Caco-2 (cell line): ENCODE data around the gene KSR2. TPM values are rescaled to one million over a fixed set of nuclear protein-coding genes. Genes with fewer than 3 reads are reported as not detected.

Source experiments
- BruUV-seq: library from RNA; stranded (reverse); fragments of 400-500 nt; replicated peaks from 2 replicates; lab custom pipeline; 2021; lab: Mats Ljungman, UMichigan
- CTCF ChIA-PET: fragments of 300-600 bp; sonication (Branson Sonifier 250); formaldehyde crosslinking; loops from one replicate; lab custom pipeline; 2022; ENCODE audit warnings: antibody characterized with exemption; lab: Charles Lee
- POLR2A ChIA-PET: fragments of 300-600 bp; sonication (Branson Sonifier 250); formaldehyde crosslinking; loops from one replicate; lab custom pipeline; 2022; ENCODE audit warnings: antibody characterized with exemption; lab: Charles Lee
- DNase-seq, 2 experiments: peaks; one replicate each; pipeline versions ENCODE4 v3.0.0 to v3.0.0-alpha.2; 2020 to 2022
- H3K27me3 ChIP-seq: replicated peaks from 2 replicates; pipeline ENCODE4 v1.6.0; 2011; ENCODE audit warnings: low read length; ENCODE audit not compliant: control insufficient read depth, insufficient read depth
- H3K36me3 ChIP-seq: 2 replicates; pipeline ENCODE4 v1.5.1; 2011; ENCODE audit warnings: low read length; ENCODE audit not compliant: control insufficient read depth, insufficient read depth
- H3K4me1 ChIP-seq: fragments of 250-450 bp; sonication (Bioruptor Pico); 2 replicates; pipeline ENCODE4 v1.5.1; 2020; ENCODE audit warnings: mild to moderate bottlenecking
- H3K4me3 ChIP-seq: 2 replicates; pipeline ENCODE4 v1.5.1; 2011; ENCODE audit warnings: low read depth, mild to moderate bottlenecking, control low read depth, low read length
- H3K9me3 ChIP-seq: fragments of 250-450 bp; sonication (Bioruptor Pico); 2 replicates; pipeline ENCODE4 v1.5.1; 2020; ENCODE audit warnings: mild to moderate bottlenecking, moderate library complexity
- H3K27ac Mint-ChIP-seq: one replicate; pipeline ENCODE4 v1.8.0; 2022; ENCODE audit warnings: mixed read lengths; ENCODE audit not compliant: unreplicated experiment
- H3K27me3 Mint-ChIP-seq: one replicate; pipeline ENCODE4 v1.8.0; 2022; ENCODE audit warnings: mixed read lengths; ENCODE audit not compliant: insufficient read depth, unreplicated experiment
- H3K36me3 Mint-ChIP-seq: one replicate; pipeline ENCODE4 v1.8.0; 2022; ENCODE audit warnings: mild to moderate bottlenecking, mixed read lengths; ENCODE audit not compliant: insufficient read depth, unreplicated experiment
- H3K4me1 Mint-ChIP-seq: one replicate; pipeline ENCODE4 v1.8.0; 2022; ENCODE audit warnings: low read depth, mixed read lengths; ENCODE audit not compliant: unreplicated experiment
- H3K4me3 Mint-ChIP-seq: one replicate; pipeline ENCODE4 v1.8.0; 2022; ENCODE audit warnings: mild to moderate bottlenecking, moderate library complexity, mixed read lengths; ENCODE audit not compliant: unreplicated experiment
- H3K9me3 Mint-ChIP-seq: one replicate; pipeline ENCODE4 v1.8.0; 2022; ENCODE audit warnings: mixed read lengths; ENCODE audit not compliant: unreplicated experiment
- CTCF ChIP-seq, 2 experiments: fragments of 200-600 bp in 1 of 2; IDR thresholded peaks; 1 replicate in 1 of 2; 2 replicates in 1 of 2; pipeline versions ENCODE4 v1.5.1 to v1.8.0; 2011 to 2022; ENCODE audit warnings: antibody characterized with exemption in 1 of 2, control low read depth in 1 of 2, inconsistent platforms in 1 of 2, low read depth in 1 of 2, low read length in 1 of 2, mild to moderate bottlenecking in 1 of 2, moderate library complexity in 1 of 2; ENCODE audit not compliant: insufficient read depth in 1 of 2, severe bottlenecking in 1 of 2, unreplicated experiment in 1 of 2
- intact Hi-C: fragments of 100-400 bp; cut with micrococcal nuclease; formaldehyde crosslinking; loops from one replicate; pipeline ENCODE4 v1.10.0; 2022; ENCODE audit not compliant: unreplicated experiment
- total RNA-seq: library from RNA; stranded (reverse); gene quantifications from 2 replicates; pipeline ENCODE4 v1.2.3, GENCODE V29; 2022

Gene KSR2
- total RNA-seq, 1 experiment from 2014 or later = 0.66 TPM

GRCh38 chr12:117684471-117684870 is 284.3 kb downstream of the KSR2 start:
- Mint-ChIP-seq H3K27me3 (peaks cover 3% of the 10 kb centered on the region), H3K9me3 (no peaks in the 10 kb centered on the region), H3K4me3 (no peak overlapping the region), H3K4me1 (no peaks in the 10 kb centered on the region), H3K36me3 (no peaks in the 10 kb centered on the region), H3K27ac (no peak overlapping the region)
- no peaks in the 10 kb centered on the region for H3K36me3 ChIP-seq
- TF ChIP-seq CTCF (IDR thresholded peaks at IDR 0.05; ENCODE audit: insufficient read depth in 1 of 2, low read depth in 1 of 2, low read length in 1 of 2, severe bottlenecking in 1 of 2, unreplicated experiment in 1 of 2) = no peak
- H3K27me3 ChIP-seq = no peaks in the 10 kb centered on the region
- no peaks in the 10 kb centered on the region for H3K9me3 ChIP-seq
- CTCF ChIA-PET = no interaction called here
- intact Hi-C loops = no loop called here
- DNase-seq = no peak
- no TSS peak for BruUV-seq
- no peak overlapping the region for H3K4me3 ChIP-seq
- peaks cover 10% of the 10 kb centered on the region for H3K4me1 ChIP-seq
- POLR2A ChIA-PET = no interaction called here

DNA sequence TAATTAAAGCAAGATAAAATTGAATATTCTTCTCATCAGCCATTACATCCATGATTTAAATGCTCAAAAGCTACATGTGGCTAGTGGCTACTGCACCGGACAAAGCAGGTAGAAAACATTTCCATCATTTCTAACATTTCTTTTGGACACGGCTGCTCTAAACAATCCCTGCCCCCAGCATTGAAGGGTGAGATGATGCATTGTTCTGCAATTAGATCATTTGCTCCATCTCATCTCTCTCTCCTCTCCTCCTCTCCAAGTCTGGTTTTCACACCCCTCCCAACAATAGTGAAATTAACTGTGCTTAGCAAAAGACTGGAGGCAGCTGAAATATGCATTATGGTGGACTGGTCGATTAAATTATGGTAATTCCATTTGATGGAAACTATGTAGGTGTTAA is 288.5 kb downstream of the KSR2 start:
- BruUV-seq = no TSS peak
- intact Hi-C loops = no loop called here
- peaks cover 5% of the 10 kb centered on the region for H3K4me1 ChIP-seq
- no peak overlapping the region for H3K4me3 Mint-ChIP-seq
- no peak for DNase-seq
- no peaks in the 10 kb centered on the region for H3K27me3 ChIP-seq
- CTCF ChIA-PET = no interaction called here
- no peak for TF ChIP-seq CTCF (IDR thresholded peaks at IDR 0.05; ENCODE audit: insufficient read depth in 1 of 2, low read depth in 1 of 2, low read length in 1 of 2, severe bottlenecking in 1 of 2, unreplicated experiment in 1 of 2)
- H3K36me3 ChIP-seq = no peaks in the 10 kb centered on the region
- no peaks in the 10 kb centered on the region for H3K9me3 ChIP-seq
- H3K36me3 Mint-ChIP-seq = no peaks in the 10 kb centered on the region
- POLR2A ChIA-PET = no interaction called here
- no peaks in the 10 kb centered on the region for H3K4me1 Mint-ChIP-seq
- no peak overlapping the region for H3K4me3 ChIP-seq
- H3K27me3 Mint-ChIP-seq = peaks cover 6% of the 10 kb centered on the region
- no peak overlapping the region for H3K27ac Mint-ChIP-seq
- H3K9me3 Mint-ChIP-seq = no peaks in the 10 kb centered on the region

- intact Hi-C loops = no loop called here
- no TSS peak for BruUV-seq
Observed at GRCh38 chr12:117679776-117680175, 289.0 kb downstream of the KSR2 start.

More at GRCh38 chr12:117679776-117680175, 289.0 kb downstream of the KSR2 start:
- no peak for DNase-seq
- Mint-ChIP-seq H3K27me3 (peaks cover 6% of the 10 kb centered on the region), H3K36me3 (no peaks in the 10 kb centered on the region), H3K9me3 (no peaks in the 10 kb centered on the region), H3K4me3 (no peak overlapping the region), H3K27ac (no peak overlapping the region), H3K4me1 (no peaks in the 10 kb centered on the region)
- Histone ChIP-seq H3K9me3 (no peaks in the 10 kb centered on the region), H3K4me1 (no peaks in the 10 kb centered on the region; the same call in 1 of the 2 replicates), H3K4me3 (no peak overlapping the region), H3K36me3 (no peaks in the 10 kb centered on the region), H3K27me3 (no peaks in the 10 kb centered on the region)
- ChIA-PET CTCF (no interaction called here), POLR2A (no interaction called here)
- TF ChIP-seq CTCF (IDR thresholded peaks at IDR 0.05; ENCODE audit: insufficient read depth in 1 of 2, low read depth in 1 of 2, low read length in 1 of 2, severe bottlenecking in 1 of 2, unreplicated experiment in 1 of 2) = no peak
